ENCODE results near the gene APBA2.
"Not testable (repeated sequence)": the region's sequence is repeated elsewhere in the genome, so short reads cannot be mapped to it uniquely, and the experiment has no call there.

Gene APBA2

DNA sequence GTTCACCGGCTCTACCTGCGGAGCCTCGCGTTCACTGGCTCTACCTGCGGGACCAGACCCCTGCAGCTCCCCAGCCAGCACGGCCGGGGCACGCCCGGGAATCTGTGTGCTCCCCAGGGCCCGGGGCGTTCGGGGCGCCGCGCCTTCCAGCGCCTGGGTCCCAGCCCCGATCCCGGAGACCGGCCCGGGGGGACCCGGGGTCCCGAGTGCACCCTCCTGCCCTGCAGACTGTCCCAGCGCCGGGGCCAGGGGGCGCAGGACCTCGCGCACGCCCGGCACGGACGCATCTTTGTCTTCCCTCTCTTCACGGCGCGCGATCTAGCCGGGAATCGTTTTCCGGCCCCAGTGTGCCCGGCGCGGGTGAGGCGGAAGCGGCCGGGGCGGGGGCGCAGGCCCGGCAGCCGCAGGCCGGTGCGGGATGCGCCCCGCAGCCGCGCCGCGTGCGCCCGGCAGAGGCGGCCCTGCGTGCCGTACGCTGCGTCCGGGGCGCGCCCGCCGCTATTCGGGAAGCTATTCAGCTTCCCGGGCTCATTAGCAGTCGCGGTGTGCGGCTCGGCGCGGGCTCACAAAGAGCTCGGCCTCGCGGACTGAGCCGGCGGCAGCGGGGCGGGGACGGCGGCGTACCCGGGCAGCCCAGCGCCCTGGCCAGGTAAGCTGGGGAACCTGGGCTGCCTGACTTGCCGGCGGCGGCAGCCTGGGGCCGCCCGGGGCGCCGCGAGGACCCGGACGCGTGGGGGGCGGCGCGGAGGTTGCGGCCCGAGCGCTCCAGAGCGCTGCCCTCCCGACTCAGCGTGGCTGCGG is at the start of gene APBA2:
TSS of gene APBA2 (plus strand) at position 345 of the 801 bp plus-strand sequence. CDS start 167,911 bp downstream, outside the sequence.
- peak; percentile 83 for DNase-seq

DNA sequence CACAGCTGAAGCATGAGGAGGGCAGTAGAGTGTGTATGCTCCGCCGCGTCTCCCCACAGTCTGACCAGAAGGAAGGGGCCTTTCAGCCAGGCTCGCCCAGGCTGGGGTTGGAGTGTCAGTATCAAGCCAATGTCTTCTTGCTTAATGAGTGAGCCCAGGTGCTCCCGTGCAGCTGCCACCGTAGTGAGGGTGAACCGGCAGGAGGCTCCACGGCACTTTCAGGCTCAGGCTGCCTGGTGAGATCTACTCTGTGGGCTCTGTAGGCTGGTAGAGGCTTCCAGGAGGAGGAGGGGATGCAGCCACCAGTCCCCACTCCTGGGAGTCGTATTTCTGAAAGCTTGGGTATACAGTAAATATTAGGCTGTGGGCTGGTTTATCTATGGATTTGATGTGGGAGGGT is 45.5 kb upstream of the APBA2 start:
- DNase-seq: not testable (repeated sequence)

DNA sequence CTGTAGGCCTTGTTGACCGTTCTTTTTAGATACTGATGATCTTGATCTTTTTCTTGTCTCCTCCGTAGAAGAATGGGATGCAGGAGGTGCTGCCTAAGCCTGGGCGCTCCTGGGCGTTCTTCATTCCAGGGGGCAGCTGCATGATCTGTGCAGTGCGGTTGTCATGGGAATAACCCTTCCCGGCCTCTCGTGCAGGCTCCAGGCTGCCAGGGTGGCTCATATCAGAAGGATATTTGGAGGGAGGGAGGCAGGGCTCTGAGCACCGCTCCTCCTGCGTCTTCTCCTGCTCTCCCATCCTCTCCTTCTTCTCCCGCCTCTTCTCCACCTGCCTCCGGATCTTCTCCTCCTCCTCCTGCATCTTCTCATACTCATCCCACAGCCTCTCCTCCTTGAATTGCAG is 43.6 kb upstream of the APBA2 start:
- DNase-seq: peak; percentile 9

DNA sequence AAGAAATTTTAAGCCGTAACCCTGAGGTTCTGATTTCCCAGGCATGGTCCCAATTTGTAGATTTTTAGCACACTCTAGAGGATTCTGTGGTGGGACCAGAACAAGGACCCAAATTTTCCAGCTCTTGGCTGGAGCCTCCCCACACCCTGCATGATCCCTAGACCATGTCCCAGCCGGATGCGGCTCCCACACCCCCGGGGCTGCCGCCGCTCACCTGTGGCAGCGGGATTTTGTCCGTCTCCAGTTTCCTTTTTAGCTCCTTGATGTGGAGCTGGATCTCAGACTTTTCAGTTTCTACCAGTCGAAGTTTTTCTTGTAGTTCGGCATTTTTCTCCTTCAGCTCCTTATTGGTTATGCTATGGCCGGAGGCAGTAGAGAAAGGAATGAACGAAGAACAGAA is 42.3 kb upstream of the APBA2 start:
- not testable (repeated sequence) for DNase-seq

DNA sequence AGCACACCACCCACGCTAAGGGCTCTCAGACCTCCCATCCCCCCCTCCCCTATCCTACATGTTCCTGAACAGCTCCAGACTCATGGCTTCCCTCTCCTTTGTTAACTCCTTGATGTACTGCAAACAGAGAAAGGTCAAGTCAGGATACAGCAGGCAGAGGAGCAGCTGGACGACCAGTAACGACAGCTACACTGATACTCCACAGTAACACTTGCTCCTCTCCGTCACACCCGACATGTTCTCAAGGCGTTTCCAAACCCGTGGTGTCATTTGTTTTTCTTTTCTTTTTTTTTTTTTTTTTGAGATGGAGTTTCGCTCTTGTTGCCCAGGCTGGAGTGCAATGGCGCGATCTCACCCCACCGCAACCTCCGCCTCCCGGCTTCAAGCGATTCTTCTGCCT is 41.6 kb upstream of the APBA2 start:
- not testable (repeated sequence) for DNase-seq

DNA sequence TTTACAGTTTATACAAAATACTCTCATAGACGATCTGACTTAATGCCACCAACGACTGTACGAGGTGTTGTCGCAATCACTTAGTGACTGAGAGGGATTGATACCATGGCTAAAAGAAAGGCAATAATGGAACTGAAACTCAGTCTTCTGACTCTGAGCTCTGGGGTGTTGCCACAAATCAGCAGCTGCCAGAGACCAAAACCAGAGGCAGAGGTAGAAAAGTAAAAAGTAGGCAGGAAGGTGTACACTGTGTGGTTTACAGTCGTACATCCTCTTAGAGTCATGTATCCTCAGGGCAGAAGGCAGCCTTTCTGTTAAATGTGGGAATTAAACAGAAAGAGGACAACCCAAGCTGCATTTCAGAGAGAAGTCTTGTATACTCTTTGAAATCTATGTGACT is 38.5 kb upstream of the APBA2 start:
- DNase-seq: not testable (repeated sequence)

DNA sequence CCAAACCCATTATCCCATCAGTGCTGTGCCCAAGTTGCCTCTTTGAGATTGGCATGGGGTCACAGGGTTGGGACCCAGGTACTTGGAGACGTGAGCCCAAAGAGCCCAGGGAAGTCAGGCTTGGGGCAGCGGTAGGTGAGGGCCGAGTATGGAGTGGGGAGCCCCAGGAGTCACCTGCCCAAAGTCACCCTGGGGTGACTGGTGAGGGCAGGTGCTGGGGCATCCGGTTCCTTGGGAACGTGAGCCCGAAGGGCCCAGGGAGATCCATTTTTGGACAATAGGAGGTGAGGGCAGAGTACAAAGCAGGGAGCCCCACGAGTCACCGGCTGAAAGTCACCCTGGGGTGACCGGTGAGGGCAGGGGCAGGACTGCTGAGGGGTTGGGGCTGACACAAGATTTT is 37.8 kb upstream of the APBA2 start:
- DNase-seq: not testable (repeated sequence)

DNA sequence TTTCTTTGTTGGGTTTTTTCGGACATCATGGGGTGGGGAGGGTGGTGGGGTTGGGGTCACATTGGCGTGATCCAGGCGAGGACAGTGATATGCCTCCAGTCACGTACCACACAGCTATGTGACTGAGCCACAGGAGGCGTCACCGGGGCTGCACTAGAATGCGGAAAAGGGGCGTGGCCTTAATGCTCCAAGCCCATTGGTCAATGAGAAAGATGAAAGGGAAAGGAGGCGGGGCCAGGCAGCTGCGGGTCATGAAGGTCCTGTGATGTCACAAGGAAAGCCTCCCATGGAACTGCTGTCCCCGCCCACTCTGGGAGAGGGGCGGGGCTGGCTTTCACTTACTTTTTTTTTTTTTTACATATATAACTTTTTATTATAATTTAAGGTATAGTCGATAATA is 37.3 kb upstream of the APBA2 start, which contains the start of gene GOLGA6L7:
TSS of gene GOLGA6L7 (minus strand) at position 124 of the 400 bp plus-strand sequence. CDS start at position 29, 95 bp downstream.
- DNase-seq: not testable (repeated sequence)

DNA sequence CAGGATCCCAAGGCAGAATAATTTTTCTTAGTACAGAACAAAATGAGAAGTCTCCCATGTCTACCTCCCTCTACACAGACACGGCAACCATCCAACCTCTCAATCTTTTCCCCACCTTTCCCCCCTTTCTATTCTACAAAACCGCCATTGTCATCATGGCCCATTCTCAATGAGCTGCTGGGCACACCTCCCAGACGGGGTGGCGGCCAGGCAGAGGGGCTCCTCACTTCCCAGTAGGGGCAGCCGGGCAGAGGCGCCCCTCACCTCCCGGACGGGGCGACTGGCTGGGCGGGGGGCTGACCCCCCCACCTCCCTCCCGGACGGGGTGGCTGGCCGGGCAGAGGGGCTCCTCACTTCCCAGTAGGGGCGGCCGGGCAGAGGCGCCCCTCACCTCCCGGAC is 36.5 kb upstream of the APBA2 start:
- DNase-seq: not testable (repeated sequence)

DNA sequence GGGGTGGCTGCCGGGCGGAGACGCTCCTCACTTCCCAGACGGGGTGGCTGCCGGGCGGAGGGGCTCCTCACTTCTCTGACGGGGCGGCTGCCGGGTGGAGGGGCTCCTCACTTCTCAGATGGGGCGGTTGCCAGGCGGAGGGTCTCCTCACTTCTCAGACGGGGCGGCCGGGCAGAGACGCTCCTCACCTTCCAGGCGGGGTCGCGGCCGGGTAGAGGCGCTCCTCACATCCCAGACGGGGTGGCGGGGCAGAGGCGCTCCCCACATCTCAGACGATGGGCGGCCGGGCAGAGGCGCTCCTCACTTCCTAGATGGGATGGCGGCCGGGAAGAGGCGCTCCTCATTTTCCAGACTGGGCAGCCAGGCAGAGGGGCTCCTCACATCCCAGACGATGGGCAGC is 36.0 kb upstream of the APBA2 start:
- DNase-seq: not testable (repeated sequence)

DNA sequence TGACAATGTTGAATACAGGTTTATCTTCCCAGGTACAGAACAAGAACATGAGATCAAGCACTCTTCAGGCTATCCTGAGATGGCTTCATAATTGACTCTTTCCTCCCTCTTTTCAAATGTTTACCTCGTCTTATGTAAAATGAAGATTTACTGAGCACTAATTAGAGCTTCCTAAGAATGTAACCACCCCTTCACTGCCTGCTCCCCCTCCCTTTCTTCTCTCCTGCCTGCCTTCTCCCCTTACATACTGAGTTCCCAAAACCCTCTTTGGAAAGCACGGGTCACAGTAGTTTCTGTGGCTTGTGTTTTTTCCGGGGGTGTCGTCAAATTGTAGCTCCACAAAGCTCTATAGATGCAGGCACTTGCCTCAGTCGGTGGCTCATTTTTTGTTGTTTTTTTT is 32.1 kb upstream of the APBA2 start:
- DNase-seq: not testable (repeated sequence)

DNA sequence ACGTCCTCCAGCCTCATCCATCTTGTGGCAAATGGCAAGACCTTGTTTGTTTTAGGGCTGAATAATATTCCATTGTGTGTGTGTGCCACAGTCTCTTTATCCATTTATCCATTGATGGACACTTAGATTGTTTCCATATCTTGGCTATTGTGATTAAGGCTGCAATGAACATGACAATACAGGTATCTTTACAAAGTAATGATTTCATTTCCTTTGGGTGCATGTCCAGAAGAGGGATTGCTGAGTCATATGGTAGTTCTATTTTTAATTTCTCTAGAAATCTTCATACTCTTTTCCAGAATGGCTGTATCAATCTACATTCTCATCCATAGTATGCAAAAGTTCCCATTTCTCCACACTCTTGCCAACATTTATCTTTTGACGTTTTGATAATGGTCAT is 31.2 kb upstream of the APBA2 start:
- not testable (repeated sequence) for DNase-seq

DNA sequence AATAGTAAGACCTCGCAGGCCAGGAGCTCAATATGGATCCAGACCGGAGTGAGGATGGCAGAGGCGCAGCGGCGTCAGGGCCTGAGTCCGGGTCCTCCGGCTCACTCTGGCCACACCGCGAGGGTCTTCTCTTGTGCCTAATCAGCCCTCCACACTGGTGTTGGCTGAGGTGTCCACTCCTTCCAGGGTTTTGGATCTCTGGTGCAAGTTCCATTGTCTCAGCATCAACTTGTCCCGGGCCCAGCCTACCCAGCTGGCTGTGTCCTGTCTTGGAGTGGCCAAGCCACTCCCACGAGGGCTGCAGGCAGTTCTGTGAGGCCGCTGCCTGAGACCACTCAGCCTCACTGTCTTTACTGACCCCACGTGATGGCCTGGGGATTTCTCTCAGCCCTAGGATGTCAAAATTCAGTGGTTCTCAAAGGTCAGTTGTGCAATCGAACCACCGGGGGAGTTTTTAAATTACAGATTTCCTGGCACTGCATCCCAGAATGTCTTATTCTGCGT is 24.7 kb upstream of the APBA2 start:
- no peak for DNase-seq

DNA sequence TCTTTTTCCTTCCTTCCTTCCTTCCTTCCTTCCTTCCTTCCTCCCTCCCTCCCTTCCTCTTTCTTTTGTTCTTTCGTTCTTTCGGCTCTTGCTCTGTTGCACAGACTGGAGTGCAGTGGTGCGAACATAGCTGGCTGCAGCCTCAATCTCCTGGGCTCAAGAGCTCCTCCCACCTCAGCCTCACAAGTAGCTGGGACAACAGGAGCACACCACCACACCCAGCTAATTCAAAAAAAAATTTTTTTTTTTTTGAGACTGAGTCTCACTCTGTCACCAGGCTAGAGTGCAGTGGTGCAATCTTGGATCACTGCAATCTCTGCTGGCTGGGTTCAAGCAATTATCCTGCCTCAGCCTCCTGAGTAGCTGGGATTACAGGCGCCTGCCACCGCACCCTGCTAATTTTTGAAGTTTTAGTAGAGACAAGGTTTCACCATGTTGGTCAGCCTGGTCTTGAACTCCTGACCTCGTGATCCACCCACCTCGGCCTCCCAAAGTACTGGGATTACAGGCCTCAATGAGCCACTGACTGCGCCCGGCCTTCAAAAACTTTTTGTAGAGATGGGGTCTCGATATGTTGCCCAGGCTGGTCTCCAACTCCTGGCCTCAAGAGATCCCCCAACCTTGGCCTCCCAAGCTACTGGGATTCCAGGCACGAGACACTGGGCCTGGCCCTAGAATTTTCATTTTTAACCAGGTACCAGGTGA is 24.0 kb upstream of the APBA2 start:
- not testable (repeated sequence) for DNase-seq

DNA sequence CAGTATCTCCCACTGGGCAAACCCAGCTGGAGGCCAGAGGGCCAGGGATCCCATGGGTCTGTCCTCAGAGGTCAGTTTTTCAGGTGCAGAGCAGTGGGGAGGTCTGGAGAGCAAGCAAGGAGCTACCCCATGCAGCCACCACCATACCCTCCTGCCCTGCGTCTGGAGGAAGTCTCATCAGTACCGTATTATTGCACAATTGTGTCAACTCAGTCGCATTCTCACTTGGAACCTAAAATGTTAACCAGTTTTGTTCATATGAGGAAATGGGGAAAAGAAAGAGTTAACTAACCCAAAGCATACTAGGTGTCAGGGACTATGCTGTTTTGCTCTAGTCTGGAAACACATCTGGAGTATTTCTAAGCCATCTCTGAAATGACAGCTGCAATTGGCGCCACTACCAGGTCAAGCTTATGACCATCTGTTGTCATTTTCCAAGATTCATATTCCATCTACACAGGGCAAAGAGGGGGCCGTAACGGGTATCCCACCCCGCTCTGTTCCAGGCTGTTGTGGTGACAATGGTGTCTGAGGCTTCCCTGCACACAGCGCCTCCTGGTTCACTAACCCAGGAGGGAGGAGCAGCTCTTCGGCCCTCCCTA is 16.9 kb upstream of the APBA2 start:
- no peak for DNase-seq

DNA sequence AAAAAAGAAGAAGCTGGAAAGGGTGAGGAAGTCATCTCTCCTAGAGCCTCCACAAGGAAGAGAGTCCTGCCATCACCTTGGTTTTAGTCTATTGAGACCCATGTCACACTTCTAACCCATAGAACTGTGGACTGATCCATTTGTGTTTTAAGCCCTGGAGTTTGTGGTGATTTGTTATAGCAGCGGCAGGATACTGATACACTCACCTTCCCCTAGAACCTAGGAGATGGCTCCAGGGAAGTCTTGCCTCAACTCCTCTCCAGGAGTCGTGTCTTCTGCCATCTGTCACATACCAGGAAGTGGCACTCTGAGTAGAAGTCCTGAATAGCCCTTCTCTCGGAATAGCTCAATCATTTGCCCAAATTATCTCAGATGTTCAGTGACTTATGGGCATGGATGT is 14.6 kb upstream of the APBA2 start:
- no peak for DNase-seq

DNA sequence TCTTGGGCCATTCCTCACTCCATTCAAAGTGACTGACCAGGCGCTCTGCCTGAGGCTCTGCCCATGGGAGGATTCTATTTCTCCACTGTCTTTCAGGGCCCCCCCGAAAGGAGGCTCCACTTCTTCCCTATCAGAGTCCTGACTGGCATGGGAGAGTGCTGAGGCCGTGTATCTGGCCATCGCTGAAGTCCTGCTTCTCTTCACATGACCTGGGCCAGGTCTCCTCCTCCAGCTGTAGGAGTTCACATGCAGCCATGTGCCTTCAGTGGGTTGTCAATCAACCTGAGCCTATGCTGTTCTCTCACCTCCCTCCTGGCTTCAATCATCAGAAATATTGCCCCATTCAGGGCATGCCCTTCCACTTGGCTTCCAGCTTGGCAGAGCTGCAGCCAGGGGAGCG is 12.8 kb upstream of the APBA2 start:
- DNase-seq: no peak

DNA sequence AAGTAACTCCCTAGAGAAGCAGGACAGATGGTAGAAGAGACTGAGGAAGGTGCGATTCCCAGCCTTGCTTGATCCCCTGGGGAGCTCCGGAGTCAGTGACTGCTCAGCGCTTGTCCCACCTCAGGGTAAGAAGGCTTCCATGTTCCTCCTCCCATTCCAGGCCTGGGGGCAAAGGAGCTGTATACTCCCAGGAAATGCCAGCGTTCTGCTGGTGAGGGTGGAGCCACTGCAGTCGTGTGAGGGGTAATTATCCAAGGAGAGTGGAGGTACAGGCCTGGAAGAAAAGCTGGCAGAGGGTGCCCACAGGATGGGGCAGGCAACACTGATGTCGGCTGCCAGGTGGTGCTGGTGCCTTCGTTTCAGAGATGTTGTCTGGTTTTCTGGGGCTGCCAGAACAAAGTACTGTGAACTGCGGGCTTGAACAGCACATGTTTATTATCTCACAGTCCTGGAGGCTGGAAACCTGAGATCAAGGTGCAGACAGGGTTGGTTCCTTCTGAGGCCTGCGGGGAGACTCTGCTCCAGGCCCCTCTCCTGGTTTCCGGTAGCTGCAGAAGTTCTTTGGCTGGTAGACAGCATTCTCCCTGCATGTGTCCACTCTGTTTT is 12.1 kb upstream of the APBA2 start:
- DNase-seq: no peak

DNA sequence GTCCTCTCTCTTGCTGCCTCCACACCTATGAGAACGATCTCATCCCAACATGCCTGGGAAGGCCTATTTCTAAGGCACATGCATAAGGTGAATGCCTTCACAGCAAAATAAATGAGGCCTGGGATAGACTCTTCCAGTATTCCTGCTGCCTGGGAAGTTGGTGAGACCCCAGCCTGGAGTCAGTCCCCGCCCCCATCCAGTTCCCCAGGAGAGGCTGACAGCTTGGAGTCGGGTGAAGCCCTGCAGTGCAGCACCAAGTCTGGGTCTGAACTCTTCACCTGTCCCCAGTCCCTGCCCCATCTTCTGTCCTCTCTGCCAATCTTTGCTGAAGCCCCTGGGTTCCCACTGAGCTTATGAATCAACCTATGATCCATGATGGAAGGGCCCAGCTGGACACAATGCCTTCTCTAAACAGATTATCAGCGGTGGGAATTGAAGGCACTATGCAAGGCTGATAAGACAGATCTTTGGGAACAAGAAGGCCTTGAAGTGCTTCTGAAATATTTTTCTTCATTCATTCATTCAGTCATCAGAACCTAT is 10.2 kb upstream of the APBA2 start:
- peak; percentile 46 for DNase-seq

DNA sequence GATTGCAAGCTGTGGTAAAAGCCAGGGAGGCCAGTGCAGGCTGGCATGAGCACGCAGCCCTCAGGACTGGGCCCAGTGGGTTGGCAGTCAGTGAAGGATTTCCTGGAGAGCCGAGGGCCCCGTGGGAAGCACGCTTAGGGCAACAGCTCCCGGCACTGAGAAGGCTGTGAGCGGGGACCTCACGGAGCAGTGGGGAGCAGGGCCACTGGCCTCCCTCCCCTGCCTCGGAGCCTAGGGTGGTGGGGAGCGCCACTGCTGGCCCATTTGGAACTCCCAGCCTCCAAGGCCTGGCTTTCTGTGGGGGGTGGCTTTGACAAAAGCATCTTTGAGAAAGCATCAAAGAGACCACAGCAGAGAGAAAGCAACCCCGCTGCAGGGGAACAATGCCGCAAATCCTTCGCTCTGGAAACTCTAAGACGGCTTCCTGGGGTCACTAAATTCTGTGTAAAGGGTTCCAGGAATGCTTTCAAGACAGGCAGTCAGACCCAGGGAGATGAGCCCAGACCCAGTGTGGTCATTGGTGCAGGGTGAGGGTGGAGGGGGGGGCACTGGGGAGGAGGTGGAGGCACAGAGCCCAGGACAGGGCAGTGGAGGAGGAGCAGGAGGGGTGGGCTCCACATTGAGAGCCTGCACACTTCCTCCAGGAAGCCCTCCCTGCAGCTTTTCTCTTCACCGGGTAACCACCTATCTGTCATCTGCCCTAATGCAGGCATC is 9.5 kb upstream of the APBA2 start:
- peak; percentile 42 for DNase-seq

DNA sequence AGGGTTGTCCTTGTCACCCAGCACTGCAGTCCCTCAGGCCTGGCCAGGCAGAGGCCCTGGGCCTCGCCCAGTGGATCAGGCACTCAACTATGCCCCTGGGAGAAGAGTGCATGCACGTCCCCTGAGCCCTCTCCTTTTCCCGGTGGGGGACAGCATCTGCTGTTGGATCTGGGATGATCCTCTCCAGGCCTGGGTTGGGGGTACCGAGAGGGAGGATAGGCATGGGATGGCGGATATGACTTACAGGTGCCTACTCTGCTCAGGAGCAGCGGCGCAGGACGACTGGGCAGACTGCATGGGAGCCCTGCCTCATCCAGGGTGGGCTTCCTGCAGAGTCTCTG is 9.0 kb upstream of the APBA2 start:
- DNase-seq: no peak

DNA sequence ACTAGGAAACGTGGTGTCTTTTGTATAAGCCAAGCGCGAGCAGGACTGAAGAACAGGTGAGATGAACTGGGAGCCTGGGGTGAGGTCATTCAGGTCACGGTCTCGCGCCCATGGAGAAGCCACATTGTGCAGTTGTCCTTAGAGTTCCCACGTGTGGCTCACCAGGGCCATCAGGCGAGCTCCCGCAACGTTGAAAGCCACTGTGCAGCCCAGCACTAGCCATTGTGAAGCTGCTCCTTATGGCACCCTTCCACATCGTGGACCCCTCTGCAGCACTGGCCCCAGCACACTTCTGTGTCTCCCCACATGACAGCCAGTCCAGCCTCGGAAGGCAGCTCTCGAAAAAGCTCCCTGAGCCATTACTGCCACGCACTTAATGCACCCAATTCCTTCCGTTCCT is 7.6 kb upstream of the APBA2 start:
- no peak for DNase-seq

Measured in eye (tissue), 1 donor.